ENCODE data around the gene PWWP2A. TPM values are rescaled to one million over a fixed set of nuclear protein-coding genes. Genes with fewer than 3 reads are reported as not detected.

The PWWP2A gene
- total RNA-seq, 1 experiment from 2014 or later = 66.7 TPM

GRCh38 chr5:160044391-160044804, 74.9 kb downstream of the PWWP2A start:
- no peak overlapping the region for H3K23ac ChIP-seq (ENCODE audit: insufficient read length, low read depth, low read length)
- H3K18ac ChIP-seq (ENCODE audit: insufficient read length, low read depth, low read length) = no peak overlapping the region
- peak overlapping the region; percentile 93 to 98 (median 96) for H3K27ac Mint-ChIP-seq
- no peak overlapping the region for H2AK5ac ChIP-seq (ENCODE audit: insufficient read length, low read length)
- no CpG with 5 or more reads among the region's 1 CpG for WGBS (ENCODE audit: extremely low coverage, insufficient read length, low lambda C conversion rate)
- H3K27ac ChIP-seq (ENCODE audit: insufficient read length, low read depth, low read length) = no peak overlapping the region
- no peak overlapping the region for H3T11ph ChIP-seq (ENCODE audit: low read length)
- no peaks in the 10 kb centered on the region for H3K27me3 Mint-ChIP-seq (ENCODE audit: low read depth)
- TF ChIP-seq, protein P1, sequence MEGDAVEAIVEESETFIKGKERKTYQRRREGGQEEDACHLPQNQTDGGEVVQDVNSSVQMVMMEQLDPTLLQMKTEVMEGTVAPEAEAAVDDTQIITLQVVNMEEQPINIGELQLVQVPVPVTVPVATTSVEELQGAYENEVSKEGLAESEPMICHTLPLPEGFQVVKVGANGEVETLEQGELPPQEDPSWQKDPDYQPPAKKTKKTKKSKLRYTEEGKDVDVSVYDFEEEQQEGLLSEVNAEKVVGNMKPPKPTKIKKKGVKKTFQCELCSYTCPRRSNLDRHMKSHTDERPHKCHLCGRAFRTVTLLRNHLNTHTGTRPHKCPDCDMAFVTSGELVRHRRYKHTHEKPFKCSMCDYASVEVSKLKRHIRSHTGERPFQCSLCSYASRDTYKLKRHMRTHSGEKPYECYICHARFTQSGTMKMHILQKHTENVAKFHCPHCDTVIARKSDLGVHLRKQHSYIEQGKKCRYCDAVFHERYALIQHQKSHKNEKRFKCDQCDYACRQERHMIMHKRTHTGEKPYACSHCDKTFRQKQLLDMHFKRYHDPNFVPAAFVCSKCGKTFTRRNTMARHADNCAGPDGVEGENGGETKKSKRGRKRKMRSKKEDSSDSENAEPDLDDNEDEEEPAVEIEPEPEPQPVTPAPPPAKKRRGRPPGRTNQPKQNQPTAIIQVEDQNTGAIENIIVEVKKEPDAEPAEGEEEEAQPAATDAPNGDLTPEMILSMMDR (conservative IDR thresholded peaks at IDR 0.05) = no peak
- DNase-seq = peak; percentile 78
- H3K9ac ChIP-seq (ENCODE audit: extremely low read depth, insufficient read length, low read length) = no peak overlapping the region
- H3K27me3 ChIP-seq (ENCODE audit: insufficient read depth, low read length) = no peaks in the 10 kb centered on the region
- H2AFZ ChIP-seq (ENCODE audit: low read length) = no peak overlapping the region
- H4K8ac ChIP-seq (replicated peaks; ENCODE audit: insufficient read length, low read depth, low read length) = no peak overlapping the region
- peaks cover 48 to 50% of the 10 kb centered on the region in 2 experiments for H3K4me1 Mint-ChIP-seq
- no peaks in the 10 kb centered on the region for H3K9me3 ChIP-seq (ENCODE audit: control insufficient read depth, low read depth, low read length)
- no peak overlapping the region; the same call in 1 of the 2 replicates for H3K4ac ChIP-seq (ENCODE audit: low read depth, low read length)
- H2BK20ac ChIP-seq (ENCODE audit: low read depth, low read length, poor library complexity, severe bottlenecking) = no peak overlapping the region
- no peaks in the 10 kb centered on the region for H3K79me1 ChIP-seq (ENCODE audit: insufficient read depth, low read depth, low read length, poor library complexity, severe bottlenecking)
- H2BK120ac ChIP-seq (ENCODE audit: low read depth, low read length, poor library complexity, severe bottlenecking) = no peak overlapping the region
- no peak overlapping the region for H4K91ac ChIP-seq (ENCODE audit: insufficient read length, low read depth, low read length)
- H3K9me3 Mint-ChIP-seq = no peaks in the 10 kb centered on the region
- peaks cover 12 to 34% (median 24%) of the 10 kb centered on the region in 3 experiments; a peak in 6 of 7 replicates for H3K36me3 Mint-ChIP-seq (ENCODE audit: insufficient read depth in 1 of 3, low read depth in 3 of 3)
- no peaks in the 10 kb centered on the region for H3K23me2 ChIP-seq (ENCODE audit: insufficient read length, low read depth, low read length, poor library complexity, severe bottlenecking)
- H3K14ac ChIP-seq (ENCODE audit: insufficient read depth, low read length) = no peak overlapping the region
- H2BK5ac ChIP-seq (ENCODE audit: insufficient read length, low read length) = no peak overlapping the region
- H3K79me2 ChIP-seq (ENCODE audit: insufficient read depth, low read length) = no peaks in the 10 kb centered on the region
- no peak overlapping the region for H3K56ac ChIP-seq (ENCODE audit: insufficient read length, low read depth, low read length)
- H4K20me1 ChIP-seq (ENCODE audit: control insufficient read depth, insufficient read depth, insufficient read length) = no peaks in the 10 kb centered on the region
- H2BK12ac ChIP-seq (ENCODE audit: insufficient read length, low read depth, low read length) = no peak overlapping the region
- no peak overlapping the region for H3K4me2 ChIP-seq (ENCODE audit: insufficient read depth, insufficient read length, low read length)
- H2BK15ac ChIP-seq (ENCODE audit: low read depth, low read length) = no peak overlapping the region
- H3K4me1 ChIP-seq (ENCODE audit: insufficient read depth, low read length) = peaks cover 11% of the 10 kb centered on the region; the same call in 1 of the 2 replicates
- peak overlapping the region; percentile 30 to 70; a peak in 4 of 5 replicates for H3K4me3 Mint-ChIP-seq
- no peak overlapping the region for H4K5ac ChIP-seq (ENCODE audit: insufficient read length, low read depth, low read length)
